SU-DHL-6 (cell line): ENCODE measurements around the gene C2orf49.

ENCODE experiments used
- H2AFZ ChIP-seq: fragments of 200-600 bp; sonication (generic); 2 replicates; pipeline ENCODE4 v1.6.1; 2014; ENCODE audit warnings: low read depth, mild to moderate bottlenecking, moderate library complexity, mixed read lengths, antibody characterized with exemption, low read length; ENCODE audit not compliant: severe bottlenecking
- H3F3A ChIP-seq: fragments of 200-600 bp; shearing (Covaris generic); 2 replicates; pipeline ENCODE4 v1.6.0; 2016; ENCODE audit warnings: antibody characterized with exemption, mild to moderate bottlenecking; ENCODE audit not compliant: insufficient read depth
- H3K27ac ChIP-seq: fragments of 200-600 bp; sonication (generic); 2 replicates; pipeline ENCODE4 v1.5.1; 2016; ENCODE audit warnings: low read depth, mild to moderate bottlenecking, low read length, moderate library complexity, mixed read lengths
- H3K27me3 ChIP-seq: fragments of 200-600 bp; sonication (generic), shearing (Covaris generic); 2 replicates; pipeline ENCODE4 v1.6.0; 2014; ENCODE audit warnings: mild to moderate bottlenecking, low read length
- H3K36me3 ChIP-seq: fragments of 200-600 bp; sonication (generic); 2 replicates; pipeline ENCODE4 v1.6.1; 2014; ENCODE audit warnings: mild to moderate bottlenecking, low read length, mixed read lengths
- H3K4me2 ChIP-seq: fragments of 300-600, 200-600 bp; shearing (Covaris generic), sonication (generic); 2 replicates; pipeline ENCODE4 v1.6.0; 2014; ENCODE audit warnings: low read length, low read depth, mild to moderate bottlenecking; ENCODE audit not compliant: poor library complexity, severe bottlenecking
- H3K4me3 ChIP-seq: fragments of 200-600 bp; sonication (generic); 2 replicates; pipeline ENCODE4 v1.5.1; 2014; ENCODE audit warnings: antibody characterized with exemption, low read length, mild to moderate bottlenecking, mixed read lengths; ENCODE audit not compliant: insufficient read depth, poor library complexity, severe bottlenecking
- H3K79me2 ChIP-seq: fragments of 200-600 bp; sonication (generic); 2 replicates; pipeline ENCODE4 v1.6.1; 2014; ENCODE audit warnings: mild to moderate bottlenecking, low read length, moderate library complexity; ENCODE audit not compliant: insufficient read depth
- H3K9ac ChIP-seq: fragments of 200-600 bp; sonication (generic); 2 replicates; pipeline ENCODE4 v1.7.0; 2014; ENCODE audit warnings: mild to moderate bottlenecking, low read length
- H3K9me2 ChIP-seq: fragments of 200-600 bp; sonication (generic); replicated peaks from 2 replicates; pipeline ENCODE4 v1.6.1; 2014; ENCODE audit warnings: low read length; ENCODE audit not compliant: insufficient read depth
- H3K9me3 ChIP-seq: fragments of 200-600 bp; sonication (generic); 2 replicates; pipeline ENCODE4 v1.6.1; 2014; ENCODE audit warnings: low read length, mixed read lengths; ENCODE audit not compliant: insufficient read depth
- H4K20me1 ChIP-seq: fragments of 200-600 bp; sonication (generic); 2 replicates; pipeline ENCODE4 v1.6.1; 2014; ENCODE audit warnings: low read depth, mild to moderate bottlenecking, antibody characterized with exemption, low read length, moderate library complexity, mixed read lengths
- EZH2phosphoT487 ChIP-seq: fragments of 200-600 bp; sonication (generic), shearing (Covaris generic); conservative IDR thresholded peaks from 2 replicates; pipeline ENCODE4 v1.6.1; 2018; ENCODE audit warnings: mild to moderate bottlenecking, antibody characterized with exemption, low read length, moderate library complexity, mixed read lengths
- TF ChIP-seq, protein P1 (sequence below): fragments of 200-600 bp; sonication (generic); IDR thresholded peaks from one replicate; pipeline ENCODE4 v1.5.1; 2017; ENCODE audit warnings: antibody characterized with exemption, mild to moderate bottlenecking, low read length, moderate library complexity; ENCODE audit not compliant: insufficient read depth, poor library complexity, severe bottlenecking

Gene C2orf49

DNA sequence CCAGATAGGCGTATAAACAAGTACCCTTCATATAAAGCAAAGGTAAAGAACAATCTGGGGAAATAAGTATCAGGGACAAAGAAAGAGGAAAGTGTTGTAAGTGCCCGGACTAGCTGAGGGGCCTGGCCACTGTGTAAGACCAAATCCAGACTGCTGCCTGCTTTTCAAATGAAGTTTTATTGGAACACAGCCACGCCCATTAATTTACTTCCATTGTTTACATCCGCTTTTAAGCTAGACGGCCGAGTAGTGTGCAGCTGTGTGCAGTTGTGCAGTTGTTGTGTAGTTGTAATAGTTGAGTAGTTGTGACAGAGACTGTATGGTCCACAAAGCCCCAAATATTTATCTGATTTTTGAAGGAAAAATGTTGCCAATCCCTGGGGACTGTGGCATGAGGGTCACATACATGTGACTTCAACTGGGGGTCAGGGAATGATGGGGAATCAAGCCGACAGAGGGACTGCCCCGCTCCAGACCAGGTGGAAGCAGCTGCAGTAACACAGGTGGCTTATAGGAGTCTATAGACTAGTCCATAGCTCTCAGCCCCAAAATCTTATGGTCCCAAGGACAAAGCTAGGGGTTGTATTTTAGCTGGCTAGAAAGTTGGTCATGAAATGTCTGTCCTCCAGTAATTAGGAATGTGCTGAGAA, 31.5 kb downstream of the C2orf49 start:
- H3K79me2 ChIP-seq = no peaks in the 10 kb centered on the region
- H3K27ac ChIP-seq = no peak overlapping the region
- no peak overlapping the region for H3K9ac ChIP-seq
- no peaks in the 10 kb centered on the region for H3K9me3 ChIP-seq
- no peak overlapping the region for H2AFZ ChIP-seq
- no peaks in the 10 kb centered on the region for H3F3A ChIP-seq
- no peaks in the 10 kb centered on the region for H3K36me3 ChIP-seq
- H3K27me3 ChIP-seq = no peaks in the 10 kb centered on the region
- no peaks in the 10 kb centered on the region for H3K9me2 ChIP-seq
- H4K20me1 ChIP-seq = no peaks in the 10 kb centered on the region
- no peak overlapping the region for H3K4me2 ChIP-seq
- TF ChIP-seq EZH2phosphoT487 = no peak
- TF ChIP-seq, protein P1, sequence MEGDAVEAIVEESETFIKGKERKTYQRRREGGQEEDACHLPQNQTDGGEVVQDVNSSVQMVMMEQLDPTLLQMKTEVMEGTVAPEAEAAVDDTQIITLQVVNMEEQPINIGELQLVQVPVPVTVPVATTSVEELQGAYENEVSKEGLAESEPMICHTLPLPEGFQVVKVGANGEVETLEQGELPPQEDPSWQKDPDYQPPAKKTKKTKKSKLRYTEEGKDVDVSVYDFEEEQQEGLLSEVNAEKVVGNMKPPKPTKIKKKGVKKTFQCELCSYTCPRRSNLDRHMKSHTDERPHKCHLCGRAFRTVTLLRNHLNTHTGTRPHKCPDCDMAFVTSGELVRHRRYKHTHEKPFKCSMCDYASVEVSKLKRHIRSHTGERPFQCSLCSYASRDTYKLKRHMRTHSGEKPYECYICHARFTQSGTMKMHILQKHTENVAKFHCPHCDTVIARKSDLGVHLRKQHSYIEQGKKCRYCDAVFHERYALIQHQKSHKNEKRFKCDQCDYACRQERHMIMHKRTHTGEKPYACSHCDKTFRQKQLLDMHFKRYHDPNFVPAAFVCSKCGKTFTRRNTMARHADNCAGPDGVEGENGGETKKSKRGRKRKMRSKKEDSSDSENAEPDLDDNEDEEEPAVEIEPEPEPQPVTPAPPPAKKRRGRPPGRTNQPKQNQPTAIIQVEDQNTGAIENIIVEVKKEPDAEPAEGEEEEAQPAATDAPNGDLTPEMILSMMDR = no peak
- H3K4me3 ChIP-seq = no peak overlapping the region

DNA sequence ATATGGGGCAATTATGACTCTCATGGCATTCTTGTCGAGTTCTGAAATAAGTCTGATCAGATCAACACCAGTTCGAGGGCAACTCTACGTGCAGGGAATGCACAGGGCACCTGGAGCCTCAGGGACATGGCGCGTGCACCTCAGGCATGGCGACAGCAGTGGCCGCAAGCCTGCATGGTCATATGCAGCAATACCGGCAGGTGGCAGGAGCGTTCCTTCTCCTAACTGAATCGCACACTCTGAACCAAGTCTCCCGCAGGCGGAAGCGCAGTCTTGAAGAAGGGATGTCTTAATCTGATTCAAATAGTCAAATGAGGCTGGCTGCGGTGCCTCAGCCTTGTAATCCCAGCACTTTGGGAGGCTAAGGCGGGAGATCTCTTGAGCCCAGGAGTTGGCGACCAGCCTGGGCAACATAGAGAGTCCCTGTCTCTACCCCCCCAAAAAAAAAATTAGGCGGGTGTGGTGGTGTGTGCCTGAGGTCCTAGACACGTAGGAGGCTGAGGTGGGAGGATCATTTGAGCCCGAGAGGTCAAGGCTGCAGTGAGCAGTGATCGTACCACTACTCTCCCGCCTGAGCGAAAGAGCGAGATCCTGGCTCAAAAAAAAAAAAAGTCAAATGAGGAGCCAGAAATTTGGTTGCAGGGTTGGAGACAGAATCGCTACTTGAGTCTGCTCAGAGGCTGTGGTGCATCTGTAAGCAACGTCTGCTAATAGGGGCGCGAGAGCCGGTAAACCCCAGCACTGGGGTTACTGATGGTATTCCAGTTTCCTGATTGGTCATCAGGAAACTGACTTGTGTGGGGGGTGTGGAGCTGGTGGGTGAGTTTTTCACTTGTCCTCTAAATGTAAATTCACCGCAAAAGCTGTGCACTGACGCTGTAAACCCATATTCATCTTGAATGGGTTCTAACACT, 32.7 kb downstream of the C2orf49 start:
- H3K4me3 ChIP-seq = no peak overlapping the region
- no peaks in the 10 kb centered on the region for H4K20me1 ChIP-seq
- TF ChIP-seq EZH2phosphoT487 = no peak
- TF ChIP-seq, protein P1 = peak; percentile 58
- no peaks in the 10 kb centered on the region for H3K79me2 ChIP-seq
- no peaks in the 10 kb centered on the region for H3K9me2 ChIP-seq
- no peaks in the 10 kb centered on the region for H3K27me3 ChIP-seq
- H3F3A ChIP-seq = no peaks in the 10 kb centered on the region
- H3K27ac ChIP-seq = no peak overlapping the region
- no peaks in the 10 kb centered on the region for H3K9me3 ChIP-seq
- no peak overlapping the region for H3K9ac ChIP-seq
- no peaks in the 10 kb centered on the region for H3K36me3 ChIP-seq
- peak overlapping the region; percentile 39 for H3K4me2 ChIP-seq
- peak overlapping the region; percentile 63 for H2AFZ ChIP-seq

DNA sequence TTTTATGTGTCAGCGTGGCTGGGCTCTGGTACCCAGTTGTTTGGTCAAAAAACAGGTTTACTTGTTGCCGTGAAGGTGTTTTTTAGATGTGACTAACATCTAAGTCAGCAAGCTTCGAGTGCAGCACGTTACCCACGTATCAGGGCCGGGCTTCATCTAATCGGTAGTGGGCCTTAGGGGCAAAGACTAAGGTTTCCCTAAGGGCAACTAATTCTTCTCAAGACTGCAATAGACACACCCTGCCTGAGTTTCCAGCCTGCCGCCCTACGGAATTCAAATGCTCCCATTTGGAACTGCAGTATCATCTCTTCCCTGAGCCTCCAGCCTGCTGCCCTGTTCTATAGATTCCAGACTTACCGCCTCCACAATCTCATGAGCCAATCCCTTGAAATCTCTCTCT, 33.8 kb downstream of the C2orf49 start:
- Histone ChIP-seq H3K9me3 (no peaks in the 10 kb centered on the region), H3K9me2 (no peaks in the 10 kb centered on the region), H3K79me2 (no peaks in the 10 kb centered on the region), H3K27ac (no peak overlapping the region), H3K4me2 (no peak overlapping the region), H2AFZ (no peak overlapping the region), H3K9ac (no peak overlapping the region), H3K36me3 (no peaks in the 10 kb centered on the region), H3K27me3 (no peaks in the 10 kb centered on the region), H4K20me1 (no peaks in the 10 kb centered on the region), H3K4me3 (no peak overlapping the region), H3F3A (no peaks in the 10 kb centered on the region)
- no peak for TF ChIP-seq EZH2phosphoT487
- TF ChIP-seq, protein P1 = no peak
